Aorta (tissue), 4 donors: ENCODE data around the gene TXNDC8. TPM values are rescaled to one million over a fixed set of nuclear protein-coding genes. Genes with fewer than 3 reads are reported as not detected.

Experiments used
- polyA plus RNA-seq, 2 donors: library from polyadenylated mRNA; stranded (reverse); fragments of 200-250 nt; gene quantifications; one replicate each; pipeline ENCODE4 v1.2.3, GENCODE V29; 2013
- total RNA-seq, 2 donors: library from RNA; stranded (reverse); fragmentation: NEBNext Ultra II Directional; extraction: Animal tissue kit (Norgen Biotek cat#: 25700); gene quantifications; one replicate each; pipeline ENCODE4 v1.2.1, GENCODE V29; 2021
- donor health status: healthy with polysubstance abuse.
- donor health status: Bipolar disorder and iron deficiency.
- donor health status: DM: no; HTN: no; CAD: no.
- donor health status: DM: yes; HTN: yes; CAD: no.

The TXNDC8 gene
- total and polyA plus RNA-seq, 4 donors = not detected

Other genes with a start within 250 kb of the TXNDC8 start
- gene C9orf152, start 129.7 kb downstream of the TXNDC8 start, total RNA-seq = not detected
- 1 to 10 TPM in 1 of 2 donors, under 1 TPM in 1; 0.38 to 3.1 TPM for gene C9orf152, start 129.7 kb downstream of the TXNDC8 start, polyA plus RNA-seq
- 100 to 1,000 TPM; 104 to 133 TPM for gene TXN, start 81.4 kb downstream of the TXNDC8 start, total RNA-seq
- gene TXN, start 81.4 kb downstream of the TXNDC8 start, polyA plus RNA-seq = 100 to 1,000 TPM; 181 to 298 TPM
- 100 to 1,000 TPM in 1 of 2 donors, 10 to 100 TPM in 1; 74.6 to 120 TPM for gene SVEP1, start 241.9 kb upstream of the TXNDC8 start, total RNA-seq
- 1 to 10 TPM in 1 of 2 donors, under 1 TPM in 1; 0.63 to 2.3 TPM for gene SVEP1, start 241.9 kb upstream of the TXNDC8 start, polyA plus RNA-seq